CD4-positive, alpha-beta T cell (primary cell): Measurements from ENCODE around the gene ACR. TPM values are rescaled to one million over a fixed set of nuclear protein-coding genes. Genes with fewer than 3 reads are reported as not detected.

Source experiments
- ATAC-seq: fragments of 200-7000 bp; cut with Tn5 transposase; one replicate; pipeline ENCODE4 v1.10.0; 2022; ENCODE audit warnings: mild to moderate bottlenecking; ENCODE audit not compliant: poor library complexity
- CTCF ChIA-PET: fragments of 350-600 bp; sonication (Branson Sonifier 250); formaldehyde crosslinking; loops from one replicate; lab custom pipeline; 2021; ENCODE audit warnings: antibody characterized with exemption, inconsistent platforms; lab: Charles Lee
- POLR2A ChIA-PET: fragments of 350-600 bp; sonication (Branson Sonifier 250); formaldehyde crosslinking; loops from one replicate; lab custom pipeline; 2021; ENCODE audit warnings: antibody characterized with exemption, inconsistent platforms; lab: Charles Lee
- DNase-seq, 14 experiments: peaks; one replicate each; pipeline ENCODE4 v3.0.0-alpha.2; 2013 to 2020; ENCODE audit warnings: mixed read lengths in 2 of 14
- H3K27ac ChIP-seq, 2 donors: one replicate each; pipeline versions ENCODE4 v1.5.1 to v1.7.0; 2013; ENCODE audit warnings: low read length in 2 of 2, low read depth in 1 of 2, mild to moderate bottlenecking in 1 of 2
- H3K27me3 ChIP-seq, 2 experiments: 1 replicate in 1 of 2; 2 replicates in 1 of 2; pipeline versions ENCODE4 v1.6.1 to v1.7.0; 2013; ENCODE audit warnings: low read length in 2 of 2, control low read depth in 1 of 2, mild to moderate bottlenecking in 1 of 2, moderate library complexity in 1 of 2; ENCODE audit not compliant: insufficient read depth in 2 of 2, control insufficient read depth in 1 of 2
- H3K36me3 ChIP-seq: one replicate; pipeline ENCODE4 v1.6.1; 2013; ENCODE audit warnings: low read length, control low read depth; ENCODE audit not compliant: insufficient read depth
- H3K4me1 ChIP-seq: one replicate; pipeline ENCODE4 v1.6.1; 2013; ENCODE audit warnings: low read length, control low read depth; ENCODE audit not compliant: insufficient read depth
- H3K4me3 ChIP-seq: one replicate; pipeline ENCODE4 v1.5.1; 2013; ENCODE audit warnings: mild to moderate bottlenecking, low read length, moderate library complexity
- H3K9me3 ChIP-seq, 2 experiments: 1 replicate in 1 of 2; 2 replicates in 1 of 2; pipeline versions ENCODE4 v1.6.1 to v1.7.0; 2013; ENCODE audit warnings: low read length in 2 of 2, mild to moderate bottlenecking in 2 of 2, control low read depth in 1 of 2, moderate library complexity in 1 of 2; ENCODE audit not compliant: control insufficient read depth in 1 of 2, insufficient read depth in 1 of 2
- H3K27ac Mint-ChIP-seq: one replicate; pipeline ENCODE4 v1.8.0; 2020; ENCODE audit warnings: mixed read lengths
- H3K27me3 Mint-ChIP-seq: one replicate; pipeline ENCODE4 v1.8.0; 2021; ENCODE audit warnings: mixed read lengths
- H3K36me3 Mint-ChIP-seq: one replicate; pipeline ENCODE4 v1.8.0; 2021; ENCODE audit warnings: low read depth, mixed read lengths
- H3K4me1 Mint-ChIP-seq: one replicate; pipeline ENCODE4 v1.8.0; 2021; ENCODE audit warnings: low read depth, mixed read lengths
- H3K4me3 Mint-ChIP-seq: one replicate; pipeline ENCODE4 v1.8.0; 2020; ENCODE audit warnings: mild to moderate bottlenecking, mixed read lengths
- H3K9me3 Mint-ChIP-seq: one replicate; pipeline ENCODE4 v1.8.0; 2020; ENCODE audit warnings: mixed read lengths
- CTCF ChIP-seq: fragments of 200-600 bp; IDR thresholded peaks from one replicate; pipeline ENCODE4 v1.8.0; 2022; ENCODE audit warnings: antibody characterized with exemption, mild to moderate bottlenecking
- intact Hi-C, 2 experiments: fragments of 100-400 bp; cut with DNase I in 1 of 2; cut with micrococcal nuclease in 1 of 2; formaldehyde crosslinking; loops; one replicate each; pipeline versions ENCODE4 v1.15.1 to v1.9.0; 2023 to 2025; cut with DNase I, micrococcal nuclease
- total RNA-seq, 174 experiments: library from RNA in 2 of 174; stranded (reverse) in 2 of 174; gene quantifications; one replicate each; pipeline ENCODE4 v1.2.3 and lab custom pipeline; 2021 to 2026

The ACR gene
- total RNA-seq, 2 experiments from 2014 or later = not detected

- Mint-ChIP-seq H3K36me3 (no peaks in the 10 kb centered on the region), H3K27me3 (no peaks in the 10 kb centered on the region), H3K4me3 (no peak overlapping the region), H3K9me3 (no peaks in the 10 kb centered on the region), H3K27ac (no peak overlapping the region), H3K4me1 (peaks cover 4% of the 10 kb centered on the region)
- no peak for TF ChIP-seq CTCF
- H3K9me3 ChIP-seq = no peaks in the 10 kb centered on the region
- H3K27ac ChIP-seq = no peak overlapping the region
- ChIA-PET CTCF (no interaction called here), POLR2A (no interaction called here)
- no peaks in the 10 kb centered on the region for H3K36me3 ChIP-seq
- DNase-seq (no peak), ATAC-seq (no peak)
- no peak overlapping the region for H3K4me3 ChIP-seq
- intact Hi-C loops = no loop called here
- peaks cover 9% of the 10 kb centered on the region for H3K4me1 ChIP-seq
- H3K27me3 ChIP-seq = no peaks in the 10 kb centered on the region
Observed at GRCh38 chr22:50730013-50730891, 7.8 kb upstream of the ACR start.

GRCh38 chr22:50730941-50731661, 6.9 kb upstream of the ACR start:
- CTCF ChIA-PET = no interaction called here
- Mint-ChIP-seq H3K27me3 (no peaks in the 10 kb centered on the region), H3K9me3 (no peaks in the 10 kb centered on the region), H3K36me3 (no peaks in the 10 kb centered on the region), H3K4me3 (no peak overlapping the region), H3K4me1 (peaks cover 4% of the 10 kb centered on the region), H3K27ac (no peak overlapping the region)
- intact Hi-C loops = no loop called here
- Histone ChIP-seq H3K36me3 (no peaks in the 10 kb centered on the region), H3K9me3 (no peaks in the 10 kb centered on the region), H3K27ac (no peak overlapping the region), H3K4me3 (no peak overlapping the region), H3K27me3 (no peaks in the 10 kb centered on the region), H3K4me1 (peaks cover 9% of the 10 kb centered on the region)
- DNase-seq (no peak), ATAC-seq (no peak)
- POLR2A ChIA-PET = no interaction called here
- TF ChIP-seq CTCF = no peak

DNA sequence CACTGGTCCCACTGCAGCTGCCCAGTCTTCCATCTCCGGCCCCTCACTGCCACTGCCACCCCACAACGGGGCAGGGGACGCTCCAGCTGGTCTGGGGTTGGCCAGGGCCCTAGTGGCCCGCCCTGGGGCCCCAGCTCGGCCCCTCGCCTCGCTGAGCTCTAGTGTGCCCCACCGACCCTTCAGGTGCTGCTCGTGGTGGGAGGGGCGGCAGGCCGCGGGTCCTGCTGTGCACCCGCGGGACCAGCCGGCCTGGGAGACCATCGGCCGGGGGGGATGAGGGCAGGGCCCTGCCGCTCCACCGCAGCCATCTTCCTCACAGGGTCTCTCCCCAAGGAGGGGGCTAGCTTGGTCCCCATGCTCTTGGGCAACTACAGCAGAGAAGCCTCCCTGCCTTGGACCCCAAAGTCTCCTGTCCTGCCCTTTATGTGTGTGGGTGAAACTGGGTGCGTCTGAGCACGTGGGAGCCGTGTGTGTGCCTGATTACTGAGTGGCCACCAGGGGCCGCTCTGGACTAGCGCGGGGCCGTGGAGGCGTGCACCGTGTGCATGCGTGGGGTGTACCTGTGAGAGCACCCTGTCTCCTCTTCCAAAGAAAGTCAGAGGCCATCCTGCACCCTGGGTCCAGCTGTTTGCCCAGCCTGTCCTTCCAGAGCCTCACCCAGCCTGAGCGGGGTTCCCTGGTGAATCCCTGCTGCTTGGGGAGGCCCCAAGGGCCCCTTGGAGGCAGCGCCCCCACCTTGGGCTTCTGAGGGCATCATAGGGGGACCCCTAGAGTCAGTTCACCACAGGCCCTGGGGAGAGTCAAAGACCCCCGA, 6.0 kb upstream of the ACR start:
- H3K27me3 ChIP-seq = no peaks in the 10 kb centered on the region
- H3K4me3 ChIP-seq = no peak overlapping the region
- no peak overlapping the region for H3K27ac ChIP-seq
- TF ChIP-seq CTCF = peak; percentile 59
- ATAC-seq (peak; percentile 98), DNase-seq (peak; percentile 40 to 82 (median 63))
- peaks cover 9% of the 10 kb centered on the region for H3K4me1 ChIP-seq
- CTCF ChIA-PET = interaction anchor here (1.3 kb wide), 1 partner anchor 25 kb away, joined by 4 read pairs; no protein-coding TSS in a partner anchor
- no peak overlapping the region for H3K27ac Mint-ChIP-seq
- H3K9me3 Mint-ChIP-seq = no peaks in the 10 kb centered on the region
- peaks cover 4% of the 10 kb centered on the region for H3K4me1 Mint-ChIP-seq
- intact Hi-C loops = loop anchor here (1.0 to 2.0 kb wide), 2 partner anchors 25 kb away; no protein-coding TSS in a partner anchor
- H3K36me3 Mint-ChIP-seq = no peaks in the 10 kb centered on the region
- no peaks in the 10 kb centered on the region for H3K27me3 Mint-ChIP-seq
- POLR2A ChIA-PET = no interaction called here
- H3K4me3 Mint-ChIP-seq = no peak overlapping the region
- H3K36me3 ChIP-seq = no peaks in the 10 kb centered on the region
- H3K9me3 ChIP-seq = no peaks in the 10 kb centered on the region
